Measurements from ENCODE around the gene ACTR1A.

- TF ChIP-seq ETV6 (CRISPR knock-in tag; IDR thresholded peaks at IDR 0.05) (0 out of 2 replicates have a peak, but pooled peaks have one; percentile 22), SP1 (CRISPR knock-in tag; conservative IDR thresholded peaks at IDR 0.05) (no peak; the same call in 1 of the 2 replicates), CTCF (IDR thresholded peaks at IDR 0.05) (no peak), NR2C2 (CRISPR knock-in tag; IDR thresholded peaks at IDR 0.05) (no peak), JUN (CRISPR knock-in tag; IDR thresholded peaks at IDR 0.05) (no peak), ZNF281 (CRISPR knock-in tag; IDR thresholded peaks at IDR 0.05) (no peak), NFE2L1 (CRISPR knock-in tag; IDR thresholded peaks at IDR 0.05) (no peak), ATF3 (CRISPR knock-in tag; conservative IDR thresholded peaks at IDR 0.05) (no peak), ZBTB21 (CRISPR knock-in tag; IDR thresholded peaks at IDR 0.05; ENCODE audit: borderline replicate concordance) (no peak)
These were observed at the start of gene ACTR1A for GRCh38 chr10:102502337-102503151.
